Endodermal cell (in vitro differentiated cells): ENCODE results near the gene KMT2C. TPM values are rescaled to one million over a fixed set of nuclear protein-coding genes. Genes with fewer than 3 reads are reported as not detected.

Experiments
- DNase-seq: peaks from one replicate; pipeline ENCODE4 v3.0.0-alpha.2; 2017
- H3K27ac ChIP-seq: 2 replicates; pipeline ENCODE4 v1.5.1; 2013; ENCODE audit warnings: mild to moderate bottlenecking, low read depth, low read length, moderate library complexity
- H3K27me3 ChIP-seq: 2 replicates; pipeline ENCODE4 v1.6.1; 2013; ENCODE audit warnings: mild to moderate bottlenecking, low read length, moderate library complexity; ENCODE audit not compliant: insufficient read depth, control insufficient read depth, poor library complexity, severe bottlenecking
- H3K36me3 ChIP-seq: 2 replicates; pipeline ENCODE4 v1.7.0; 2013; ENCODE audit warnings: mild to moderate bottlenecking, low read length, moderate library complexity; ENCODE audit not compliant: control insufficient read depth, insufficient read depth
- H3K4me1 ChIP-seq: one replicate; pipeline ENCODE4 v1.7.0; 2013; ENCODE audit warnings: low read length; ENCODE audit not compliant: control insufficient read depth, insufficient read depth
- H3K4me3 ChIP-seq: 2 replicates; pipeline ENCODE4 v1.5.1; 2013; ENCODE audit warnings: mild to moderate bottlenecking, low read length, moderate library complexity
- H3K9ac ChIP-seq: 2 replicates; pipeline ENCODE4 v1.6.1; 2013; ENCODE audit warnings: mild to moderate bottlenecking, low read length, moderate library complexity; ENCODE audit not compliant: poor library complexity, severe bottlenecking; ENCODE audit errors: extremely low read depth
- H3K9me3 ChIP-seq: 2 replicates; pipeline ENCODE4 v1.6.1; 2013; ENCODE audit warnings: mild to moderate bottlenecking, low read length, moderate library complexity; ENCODE audit not compliant: control insufficient read depth
- H3K27ac Mint-ChIP-seq: 2 replicates; pipeline ENCODE4 v1.8.0; 2020; ENCODE audit warnings: mixed read lengths
- H3K27me3 Mint-ChIP-seq: 2 replicates; pipeline ENCODE4 v1.8.0; 2021; ENCODE audit warnings: mild to moderate bottlenecking, mixed read lengths; ENCODE audit not compliant: insufficient read depth
- H3K36me3 Mint-ChIP-seq: 2 replicates; pipeline ENCODE4 v1.8.0; 2020; ENCODE audit warnings: low read depth, mixed read lengths
- H3K4me1 Mint-ChIP-seq: 2 replicates; pipeline ENCODE4 v1.8.0; 2020; ENCODE audit warnings: mixed read lengths
- H3K4me3 Mint-ChIP-seq: 2 replicates; pipeline ENCODE4 v1.8.0; 2020; ENCODE audit warnings: mild to moderate bottlenecking, moderate library complexity, mixed read lengths
- H3K9me3 Mint-ChIP-seq: 2 replicates; pipeline ENCODE4 v1.8.0; 2020; ENCODE audit warnings: mild to moderate bottlenecking, mixed read lengths
- WGBS, 2 experiments: methylation state at CpG; one replicate each; pipeline versions ENCODE4 v1.1.5 to v1.1.7; 2013; ENCODE audit warnings: missing lambda C conversion rate in 2 of 2, mixed read lengths in 1 of 2; ENCODE audit not compliant: insufficient coverage in 1 of 2, insufficient read length in 1 of 2; 5-methylcytosine and 5-hydroxymethylcytosine counted together
- total RNA-seq, 2 donors: library from RNA; stranded (reverse); fragmentation: NEBNext Ultra II Directional in 1 of 2; extraction: Animal tissue kit (Norgen Biotek cat#: 25700) in 1 of 2; gene quantifications; 2 replicates in 1 of 2; 3 replicates in 1 of 2; pipeline ENCODE4 v1.2.1, GENCODE V29; 2021
- TF ChIP-seq, protein P1 (sequence below): fragments of 200-600 bp; sonication (generic); conservative IDR thresholded peaks from 2 replicates; pipeline ENCODE4 v1.5.0; 2021; ENCODE audit warnings: antibody characterized with exemption, mild to moderate bottlenecking

Gene KMT2C
- total RNA-seq, 2 donors from 2014 or later = 54.3 to 60.6 TPM

DNA sequence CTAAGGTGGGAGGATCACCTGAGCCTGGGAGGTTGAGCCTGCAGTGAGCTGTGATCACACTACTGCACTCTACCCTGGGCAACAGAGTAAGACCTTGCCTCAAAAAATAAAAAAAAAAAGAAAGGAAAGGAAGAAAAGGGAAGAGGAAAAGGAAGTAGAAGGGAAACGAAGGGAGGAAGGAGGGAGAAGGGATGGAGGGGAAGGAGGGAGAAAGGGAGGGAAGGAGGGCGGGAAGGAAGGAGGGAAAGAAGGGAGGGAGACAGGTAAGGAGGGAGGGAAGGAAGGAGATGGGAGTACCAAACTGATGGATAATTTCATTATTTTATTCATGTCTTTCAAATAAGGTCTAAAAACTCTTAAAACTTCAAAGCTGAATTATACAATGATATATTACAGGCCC lies 106.3 kb downstream of the KMT2C start:
- Histone ChIP-seq H3K27ac (no peak overlapping the region), H3K27me3 (no peaks in the 10 kb centered on the region), H3K36me3 (peaks cover 32% of the 10 kb centered on the region), H3K9me3 (no peaks in the 10 kb centered on the region), H3K4me3 (no peak overlapping the region), H3K4me1 (no peaks in the 10 kb centered on the region), H3K9ac (no peak overlapping the region)
- WGBS, 2 experiments = 91 to 94% methylated on average over 1 to 2 of the region's 2 CpGs
- Mint-ChIP-seq H3K36me3 (peaks cover 36% of the 10 kb centered on the region), H3K9me3 (no peaks in the 10 kb centered on the region), H3K27ac (no peak overlapping the region), H3K4me3 (no peak overlapping the region), H3K4me1 (no peaks in the 10 kb centered on the region), H3K27me3 (no peaks in the 10 kb centered on the region)
- no peak for DNase-seq
- TF ChIP-seq, protein P1, sequence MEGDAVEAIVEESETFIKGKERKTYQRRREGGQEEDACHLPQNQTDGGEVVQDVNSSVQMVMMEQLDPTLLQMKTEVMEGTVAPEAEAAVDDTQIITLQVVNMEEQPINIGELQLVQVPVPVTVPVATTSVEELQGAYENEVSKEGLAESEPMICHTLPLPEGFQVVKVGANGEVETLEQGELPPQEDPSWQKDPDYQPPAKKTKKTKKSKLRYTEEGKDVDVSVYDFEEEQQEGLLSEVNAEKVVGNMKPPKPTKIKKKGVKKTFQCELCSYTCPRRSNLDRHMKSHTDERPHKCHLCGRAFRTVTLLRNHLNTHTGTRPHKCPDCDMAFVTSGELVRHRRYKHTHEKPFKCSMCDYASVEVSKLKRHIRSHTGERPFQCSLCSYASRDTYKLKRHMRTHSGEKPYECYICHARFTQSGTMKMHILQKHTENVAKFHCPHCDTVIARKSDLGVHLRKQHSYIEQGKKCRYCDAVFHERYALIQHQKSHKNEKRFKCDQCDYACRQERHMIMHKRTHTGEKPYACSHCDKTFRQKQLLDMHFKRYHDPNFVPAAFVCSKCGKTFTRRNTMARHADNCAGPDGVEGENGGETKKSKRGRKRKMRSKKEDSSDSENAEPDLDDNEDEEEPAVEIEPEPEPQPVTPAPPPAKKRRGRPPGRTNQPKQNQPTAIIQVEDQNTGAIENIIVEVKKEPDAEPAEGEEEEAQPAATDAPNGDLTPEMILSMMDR = no peak

DNA sequence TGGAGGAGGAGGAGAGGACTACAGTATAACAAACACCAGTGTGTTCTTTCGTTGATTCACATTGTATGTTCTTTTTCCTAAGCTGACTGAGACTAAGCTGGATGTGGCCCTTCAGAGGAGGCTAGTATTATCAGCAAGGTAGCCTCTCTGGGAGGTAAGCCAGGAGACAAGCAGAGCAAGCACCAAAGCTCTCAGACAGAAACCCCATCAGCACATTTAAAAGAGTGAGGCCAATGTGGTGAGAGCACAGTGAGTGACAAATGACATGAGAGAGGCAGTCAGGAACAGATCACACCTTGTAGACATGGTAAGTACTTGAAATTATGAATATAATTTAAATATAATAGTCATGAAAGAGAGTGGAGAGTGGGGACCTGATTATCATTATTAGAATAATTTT lies 107.6 kb downstream of the KMT2C start:
- TF ChIP-seq, protein P1 = no peak

GRCh38 chr7:152315845-152316244 lies 120.0 kb downstream of the KMT2C start:
- no peak for DNase-seq
- H3K27me3 Mint-ChIP-seq = no peaks in the 10 kb centered on the region
- Histone ChIP-seq H3K27me3 (no peaks in the 10 kb centered on the region), H3K36me3 (peaks cover 18% of the 10 kb centered on the region), H3K4me1 (no peaks in the 10 kb centered on the region), H3K9me3 (no peaks in the 10 kb centered on the region), H3K9ac (no peak overlapping the region), H3K27ac (no peak overlapping the region), H3K4me3 (no peak overlapping the region)
- no peak overlapping the region for H3K4me3 Mint-ChIP-seq
- TF ChIP-seq, protein P1 = no peak
- 100% methylated on average over 1 of the region's 2 CpGs; no CpG with 5 or more reads in 1 of the 2 experiments for WGBS, 2 experiments
- peaks cover 5% of the 10 kb centered on the region for H3K4me1 Mint-ChIP-seq
- no peak overlapping the region for H3K27ac Mint-ChIP-seq
- peaks cover 10% of the 10 kb centered on the region for H3K9me3 Mint-ChIP-seq
- H3K36me3 Mint-ChIP-seq = peaks cover 22% of the 10 kb centered on the region

More for the DNA sequence above, 107.6 kb downstream of the KMT2C start:
- Histone ChIP-seq H3K9ac (no peak overlapping the region), H3K27ac (no peak overlapping the region), H3K27me3 (no peaks in the 10 kb centered on the region), H3K36me3 (peaks cover 30% of the 10 kb centered on the region), H3K9me3 (no peaks in the 10 kb centered on the region), H3K4me1 (no peaks in the 10 kb centered on the region), H3K4me3 (no peak overlapping the region)
- Mint-ChIP-seq H3K4me1 (no peaks in the 10 kb centered on the region), H3K27ac (no peak overlapping the region), H3K36me3 (peaks cover 37% of the 10 kb centered on the region), H3K4me3 (no peak overlapping the region), H3K27me3 (no peaks in the 10 kb centered on the region), H3K9me3 (no peaks in the 10 kb centered on the region)
- WGBS, 2 experiments = 86 to 92% methylated on average over 1 of the region's 1 CpG
- DNase-seq = no peak
